Muscle of leg (tissue), 11 donors: ENCODE measurements around the gene HTT-AS. TPM values are rescaled to one million over a fixed set of nuclear protein-coding genes. Genes with fewer than 3 reads are reported as not detected.

Source experiments
- DNase-seq: peaks from one replicate; pipeline ENCODE4 v3.0.0; 2013
- H3K27ac ChIP-seq: one replicate; pipeline ENCODE4 v1.5.1; 2013; ENCODE audit warnings: mild to moderate bottlenecking, low read length, control low read depth
- H3K27me3 ChIP-seq: one replicate; pipeline ENCODE4 v1.6.1; 2013; ENCODE audit warnings: low read length; ENCODE audit not compliant: control insufficient read depth, insufficient read depth
- H3K36me3 ChIP-seq: one replicate; pipeline ENCODE4 v1.6.1; 2013; ENCODE audit warnings: low read length; ENCODE audit not compliant: control insufficient read depth, insufficient read depth
- H3K4me1 ChIP-seq: one replicate; pipeline ENCODE4 v1.6.1; 2013; ENCODE audit warnings: low read length; ENCODE audit not compliant: control insufficient read depth, insufficient read depth
- H3K4me3 ChIP-seq: one replicate; pipeline ENCODE4 v1.5.1; 2013; ENCODE audit warnings: low read length, control low read depth
- H3K9me3 ChIP-seq: replicated peaks from 2 replicates; pipeline ENCODE4 v1.6.1; 2013; ENCODE audit warnings: low read depth, low read length; ENCODE audit not compliant: control insufficient read depth
- WGBS: methylation state at CpG from one replicate; pipeline ENCODE4 v1.1.5; 2013; ENCODE audit warnings: missing lambda C conversion rate; ENCODE audit not compliant: insufficient coverage; 5-methylcytosine and 5-hydroxymethylcytosine counted together
- polyA plus RNA-seq, 8 donors: library from polyadenylated mRNA; unstranded; fragments of 120-200 nt; gene quantifications; one replicate each; pipeline versions ENCODE4 v1.2.1 to v1.2.3, GENCODE V29; 2013; ENCODE audit warnings: inconsistent platforms in 1 of 8, low replicate concordance in 1 of 8; ENCODE audit not compliant: insufficient read length in 8 of 8, insufficient read depth in 1 of 8
- total RNA-seq: library from RNA; stranded (reverse); fragments of 120-200 nt; gene quantifications from one replicate; pipeline ENCODE4 v1.2.4, GENCODE V29; 2013

HTT-AS gene
- total and polyA plus RNA-seq, 9 donors, result 0.30 TPM; not detected in 8

GRCh38 chr4:3016961-3017360, 57.4 kb downstream of the HTT-AS start:
- no peak overlapping the region for H3K27ac ChIP-seq
- no peak overlapping the region for H3K4me3 ChIP-seq
- DNase-seq, result no peak
- no peaks in the 10 kb centered on the region for H3K36me3 ChIP-seq
- peaks cover 3% of the 10 kb centered on the region for H3K4me1 ChIP-seq
- no peaks in the 10 kb centered on the region for H3K9me3 ChIP-seq
- 95% methylated on average over 3 of the region's 4 CpGs for WGBS
- no peaks in the 10 kb centered on the region for H3K27me3 ChIP-seq

GRCh38 chr4:3013839-3014350, 60.4 kb downstream of the HTT-AS start:
- no peak for DNase-seq
- no peak overlapping the region for H3K4me3 ChIP-seq
- H3K36me3 ChIP-seq, result no peaks in the 10 kb centered on the region
- H3K4me1 ChIP-seq, result peaks cover 3% of the 10 kb centered on the region
- 60% methylated on average over 3 of the region's 8 CpGs for WGBS
- H3K27me3 ChIP-seq, result no peaks in the 10 kb centered on the region
- H3K9me3 ChIP-seq, result no peaks in the 10 kb centered on the region
- H3K27ac ChIP-seq, result no peak overlapping the region

Other genes with a start within 250 kb of the HTT-AS start
- 177 TPM for gene ADD1, start 230.7 kb downstream of the HTT-AS start, total RNA-seq
- gene ADD1, start 230.7 kb downstream of the HTT-AS start, polyA plus RNA-seq, result 100 to 1,000 TPM; 165 to 216 (median 176) TPM
- gene NOP14, start 111.1 kb downstream of the HTT-AS start, total RNA-seq, result 12.1 TPM
- gene NOP14, start 111.1 kb downstream of the HTT-AS start, polyA plus RNA-seq, result 10 to 100 TPM; 23.0 to 27.6 (median 25.3) TPM
- 8.4 TPM for gene GRK4, start 111.0 kb downstream of the HTT-AS start, total RNA-seq
- 10 to 100 TPM in 4 of 8 donors, 1 to 10 TPM in 4; 6.7 to 16.1 (median 9.4) TPM for gene GRK4, start 111.0 kb downstream of the HTT-AS start, polyA plus RNA-seq
- 22.2 TPM for gene HTT, start 143 bp upstream of the HTT-AS start, total RNA-seq
- 10 to 100 TPM; 16.5 to 29.6 (median 22.9) TPM for gene HTT, start 143 bp upstream of the HTT-AS start, polyA plus RNA-seq
- 0.89 TPM for gene MSANTD1, start 174.6 kb upstream of the HTT-AS start, total RNA-seq
- gene MSANTD1, start 174.6 kb upstream of the HTT-AS start, polyA plus RNA-seq, result under 1 TPM; 0.25 to 0.88 (median 0.66) TPM
- 25.2 TPM for gene RGS12, start 218.5 kb upstream of the HTT-AS start, total RNA-seq
- 10 to 100 TPM; 26.8 to 49.2 (median 35.3) TPM for gene RGS12, start 218.5 kb upstream of the HTT-AS start, polyA plus RNA-seq